DMS53 treated with DMSO at 0.1 percent for 48 hours (cell line): Measurements from ENCODE around the gene KLHL36.

ENCODE experiments used
- DNase-seq: peaks from one replicate; lab custom pipeline; 2025; ENCODE audit not compliant: unreplicated experiment; lab: John Stamatoyannopoulos, UW

The KLHL36 gene

DNA sequence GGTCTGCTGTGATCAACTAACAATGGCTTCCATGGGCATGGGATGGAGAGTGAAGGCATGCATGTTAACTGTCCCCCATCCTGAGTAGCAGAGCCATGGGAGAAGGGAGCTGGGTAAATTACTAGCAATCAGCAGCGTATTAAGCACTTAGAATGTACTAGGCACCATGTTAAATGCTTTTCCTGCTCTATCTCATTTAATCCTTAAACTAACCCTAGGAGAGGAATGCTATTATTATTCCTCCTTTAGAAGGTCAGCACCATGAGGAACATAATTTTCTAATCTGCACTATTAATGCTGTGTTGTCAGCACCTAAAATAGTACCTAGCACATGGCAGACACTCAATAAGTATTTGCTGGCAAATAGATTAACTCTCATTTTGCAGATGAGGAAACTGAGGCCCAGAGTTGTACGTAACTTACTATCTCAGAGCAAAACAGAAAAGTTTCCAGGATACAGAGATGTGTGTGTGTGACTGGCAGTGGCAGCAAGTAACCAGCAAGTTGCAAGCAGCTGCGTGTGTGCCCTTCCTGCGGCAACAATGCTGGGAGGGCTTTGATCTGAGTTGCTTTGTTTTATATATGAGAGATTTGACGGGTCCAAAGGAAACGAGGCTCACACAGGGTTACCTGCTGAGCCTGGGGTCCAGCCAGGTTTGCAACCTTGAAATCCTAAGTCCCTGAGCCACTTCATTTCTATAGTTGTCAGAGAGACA, 6.5 kb upstream of the KLHL36 start:
- no peak for DNase-seq

GRCh38 chr16:84643180-84643583, 5.1 kb upstream of the KLHL36 start:
- DNase-seq, result no peak

DNA sequence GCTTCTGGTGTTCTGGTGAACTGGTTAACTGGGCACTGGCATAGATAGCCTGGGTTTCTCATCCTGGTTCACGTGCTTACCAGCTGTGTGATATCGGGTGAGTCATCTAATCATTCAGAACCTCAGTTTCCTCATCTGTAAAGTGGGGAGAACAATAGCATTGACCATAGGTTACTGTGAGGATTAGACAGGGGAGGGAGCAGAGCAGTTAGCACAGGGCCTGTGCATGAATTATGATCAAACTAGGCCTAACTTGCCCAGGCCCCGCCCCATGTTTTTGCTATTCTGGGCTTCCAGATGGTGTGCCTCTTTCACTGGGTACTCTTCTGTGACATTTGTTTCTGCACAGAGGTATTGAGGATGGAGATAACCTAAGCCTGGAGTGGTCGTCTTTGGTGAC, 4.6 kb upstream of the KLHL36 start:
- no peak for DNase-seq

DNA sequence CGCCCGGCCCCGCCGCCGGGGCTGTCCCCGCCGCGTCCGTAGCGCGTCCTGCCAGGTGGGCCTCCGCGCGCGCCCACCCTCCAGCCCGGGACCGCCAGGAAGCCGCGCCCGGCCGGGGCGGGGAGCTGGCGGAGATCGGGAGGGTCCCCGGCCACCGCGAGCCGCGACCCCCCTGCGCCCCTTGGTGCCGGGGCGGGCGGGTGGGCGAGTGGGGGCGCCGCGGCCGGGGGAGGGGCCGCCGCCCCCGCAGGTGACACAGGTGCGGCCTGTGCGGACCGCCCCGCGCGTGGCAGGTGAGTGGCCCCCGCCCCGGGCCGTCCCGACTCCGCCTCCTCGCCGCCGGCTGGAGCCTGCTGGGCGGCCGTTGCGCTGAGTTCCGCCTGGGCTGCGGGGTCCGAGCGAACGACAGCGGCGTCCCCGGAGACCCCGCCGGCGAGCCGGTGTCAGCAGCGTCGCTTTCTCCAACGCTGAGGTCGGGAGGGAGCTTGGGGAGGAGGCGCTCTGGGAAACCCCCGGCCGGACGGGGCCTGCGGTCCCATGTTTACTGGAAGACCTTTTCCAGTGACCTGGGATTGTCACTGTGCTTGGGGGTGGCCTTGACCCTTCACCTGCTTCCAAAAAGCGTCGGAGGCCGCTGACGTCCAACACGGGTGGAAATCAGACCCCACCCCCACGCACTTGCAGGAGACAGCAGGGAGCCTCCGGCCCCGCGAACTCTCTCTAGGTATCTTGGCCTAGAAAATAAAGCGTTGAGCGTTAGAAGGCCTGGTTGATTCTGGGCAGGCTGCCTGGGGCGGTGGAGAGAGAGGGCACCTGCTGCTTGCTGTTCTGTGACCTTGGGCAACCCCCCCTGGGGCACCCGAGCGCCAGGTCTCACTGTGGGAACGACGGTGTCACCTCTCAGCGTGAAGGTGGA, 542 bp downstream of the KLHL36 start:
- peak; percentile 27 for DNase-seq

GRCh38 chr16:84649511-84649861, 1.2 kb downstream of the KLHL36 start:
- DNase-seq, result no peak

- no peak for DNase-seq
Measured at GRCh38 chr16:84650062-84650991, 2.0 kb downstream of the KLHL36 start.

DNA sequence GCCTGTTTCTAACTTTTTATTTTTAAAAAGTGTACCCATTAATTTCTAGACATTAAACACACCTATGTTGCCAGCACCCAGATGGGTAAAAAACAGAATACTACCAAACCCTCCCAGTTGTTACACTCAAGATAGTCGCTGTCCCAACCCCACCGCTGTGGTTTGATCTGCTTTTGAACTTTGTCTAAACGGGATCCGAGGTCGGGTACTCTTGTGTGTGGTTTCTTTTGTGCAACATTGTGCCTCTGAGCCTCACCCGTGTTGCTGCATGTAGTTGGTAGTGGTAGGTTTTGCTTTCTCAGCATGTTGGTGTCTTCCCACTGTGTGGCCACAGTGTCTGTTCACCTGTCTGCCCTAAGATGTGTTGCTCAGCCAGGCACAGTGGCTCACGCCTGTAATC, 4.3 kb downstream of the KLHL36 start:
- no peak for DNase-seq

GRCh38 chr16:84654238-84654637, 5.9 kb downstream of the KLHL36 start:
- no peak for DNase-seq

- DNase-seq, result no peak
Measured at GRCh38 chr16:84654998-84655397, 6.7 kb downstream of the KLHL36 start.

DNA sequence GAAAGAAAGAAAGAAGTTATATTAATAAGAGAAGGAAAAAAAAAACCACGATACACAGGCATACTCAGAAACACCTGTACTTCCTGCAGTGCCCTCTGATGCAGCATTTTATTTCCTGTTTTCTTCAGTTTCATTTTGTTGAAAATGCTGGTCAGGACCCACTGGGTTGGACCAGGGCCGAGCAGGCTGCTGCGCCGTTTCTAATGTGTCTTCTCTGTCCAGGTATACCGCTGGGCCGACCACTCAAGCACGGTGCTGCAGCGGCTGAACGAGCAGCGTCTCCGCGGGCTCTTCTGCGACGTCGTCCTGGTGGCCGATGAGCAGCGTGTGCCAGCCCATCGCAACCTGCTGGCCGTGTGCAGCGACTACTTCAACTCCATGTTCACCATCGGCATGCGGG, 8.3 kb downstream of the KLHL36 start:
- DNase-seq, result no peak

DNA sequence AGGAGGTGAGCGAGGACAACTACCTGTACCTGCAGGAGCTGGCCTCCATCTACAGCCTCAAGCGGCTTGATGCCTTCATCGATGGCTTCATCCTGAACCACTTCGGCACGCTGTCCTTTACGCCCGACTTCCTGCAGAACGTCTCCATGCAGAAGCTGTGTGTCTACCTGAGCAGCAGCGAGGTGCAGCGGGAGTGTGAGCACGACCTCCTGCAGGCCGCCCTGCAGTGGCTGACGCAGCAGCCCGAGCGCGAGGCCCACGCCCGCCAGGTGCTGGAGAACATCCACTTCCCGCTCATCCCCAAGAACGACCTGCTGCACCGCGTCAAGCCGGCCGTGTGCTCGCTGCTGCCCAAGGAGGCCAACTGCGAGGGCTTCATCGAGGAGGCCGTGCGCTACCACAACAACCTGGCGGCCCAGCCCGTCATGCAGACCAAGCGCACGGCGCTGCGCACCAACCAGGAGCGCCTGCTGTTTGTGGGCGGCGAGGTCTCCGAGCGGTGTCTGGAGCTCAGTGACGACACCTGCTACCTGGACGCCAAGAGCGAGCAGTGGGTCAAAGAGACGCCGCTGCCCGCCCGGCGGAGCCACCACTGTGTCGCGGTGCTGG, 9.0 kb downstream of the KLHL36 start:
- DNase-seq, result no peak

DNA sequence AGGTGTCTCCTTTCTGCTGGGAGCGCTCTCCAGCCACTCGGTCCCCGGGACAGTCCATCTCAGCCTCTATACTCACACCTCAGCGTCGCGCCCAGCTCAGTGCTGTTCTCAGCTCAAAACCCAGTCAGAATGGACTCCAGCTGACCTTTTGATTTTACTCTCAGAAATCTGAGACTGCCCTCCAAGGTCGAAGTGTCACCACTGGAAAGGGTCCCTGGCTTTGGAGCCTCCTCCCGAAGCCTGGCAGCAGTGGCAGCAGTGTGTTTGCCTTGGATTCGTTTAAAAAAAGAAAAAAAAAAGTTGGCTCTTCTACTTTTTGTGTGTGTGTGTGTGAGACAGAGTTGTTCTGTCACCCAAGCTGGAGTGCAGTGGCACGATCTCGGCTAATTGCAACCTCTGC, 10.4 kb downstream of the KLHL36 start:
- DNase-seq, result no peak

- DNase-seq, result no peak
Measured at GRCh38 chr16:84659656-84660300, 11.5 kb downstream of the KLHL36 start.

GRCh38 chr16:84660973-84661372, 12.7 kb downstream of the KLHL36 start:
- DNase-seq, result no peak

- DNase-seq, result no peak
Measured at GRCh38 chr16:84661418-84662060, 13.2 kb downstream of the KLHL36 start.

- no peak for DNase-seq
Measured at GRCh38 chr16:84662471-84662870, 14.2 kb downstream of the KLHL36 start.

- no peak for DNase-seq
Measured at GRCh38 chr16:84663433-84664101, 15.3 kb downstream of the KLHL36 start.

GRCh38 chr16:84665359-84665758, 17.0 kb downstream of the KLHL36 start:
- DNase-seq, result no peak

DNA sequence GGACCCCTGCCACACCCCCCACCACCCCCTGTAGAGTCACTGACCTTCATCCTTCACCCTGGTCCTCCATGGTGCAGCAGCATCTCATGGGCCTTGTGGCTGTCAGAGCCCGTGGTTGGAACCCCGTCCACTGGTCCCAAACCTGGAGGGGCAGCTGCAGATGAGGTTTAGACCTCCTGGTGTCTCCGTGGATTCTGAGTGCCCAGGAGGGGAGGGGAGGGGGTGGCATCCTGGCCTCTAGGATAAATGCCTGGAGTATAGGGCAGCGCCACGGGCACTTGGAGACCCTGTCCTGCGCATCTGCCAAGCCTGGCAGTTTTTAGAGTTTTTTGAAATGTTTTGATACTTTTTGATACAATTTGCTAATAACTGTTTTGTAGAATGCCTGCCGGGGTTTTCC, 17.5 kb downstream of the KLHL36 start:
- no peak for DNase-seq
